ENCODE data around the gene PNMT.

The PNMT gene, protein sequence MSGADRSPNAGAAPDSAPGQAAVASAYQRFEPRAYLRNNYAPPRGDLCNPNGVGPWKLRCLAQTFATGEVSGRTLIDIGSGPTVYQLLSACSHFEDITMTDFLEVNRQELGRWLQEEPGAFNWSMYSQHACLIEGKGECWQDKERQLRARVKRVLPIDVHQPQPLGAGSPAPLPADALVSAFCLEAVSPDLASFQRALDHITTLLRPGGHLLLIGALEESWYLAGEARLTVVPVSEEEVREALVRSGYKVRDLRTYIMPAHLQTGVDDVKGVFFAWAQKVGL

DNA sequence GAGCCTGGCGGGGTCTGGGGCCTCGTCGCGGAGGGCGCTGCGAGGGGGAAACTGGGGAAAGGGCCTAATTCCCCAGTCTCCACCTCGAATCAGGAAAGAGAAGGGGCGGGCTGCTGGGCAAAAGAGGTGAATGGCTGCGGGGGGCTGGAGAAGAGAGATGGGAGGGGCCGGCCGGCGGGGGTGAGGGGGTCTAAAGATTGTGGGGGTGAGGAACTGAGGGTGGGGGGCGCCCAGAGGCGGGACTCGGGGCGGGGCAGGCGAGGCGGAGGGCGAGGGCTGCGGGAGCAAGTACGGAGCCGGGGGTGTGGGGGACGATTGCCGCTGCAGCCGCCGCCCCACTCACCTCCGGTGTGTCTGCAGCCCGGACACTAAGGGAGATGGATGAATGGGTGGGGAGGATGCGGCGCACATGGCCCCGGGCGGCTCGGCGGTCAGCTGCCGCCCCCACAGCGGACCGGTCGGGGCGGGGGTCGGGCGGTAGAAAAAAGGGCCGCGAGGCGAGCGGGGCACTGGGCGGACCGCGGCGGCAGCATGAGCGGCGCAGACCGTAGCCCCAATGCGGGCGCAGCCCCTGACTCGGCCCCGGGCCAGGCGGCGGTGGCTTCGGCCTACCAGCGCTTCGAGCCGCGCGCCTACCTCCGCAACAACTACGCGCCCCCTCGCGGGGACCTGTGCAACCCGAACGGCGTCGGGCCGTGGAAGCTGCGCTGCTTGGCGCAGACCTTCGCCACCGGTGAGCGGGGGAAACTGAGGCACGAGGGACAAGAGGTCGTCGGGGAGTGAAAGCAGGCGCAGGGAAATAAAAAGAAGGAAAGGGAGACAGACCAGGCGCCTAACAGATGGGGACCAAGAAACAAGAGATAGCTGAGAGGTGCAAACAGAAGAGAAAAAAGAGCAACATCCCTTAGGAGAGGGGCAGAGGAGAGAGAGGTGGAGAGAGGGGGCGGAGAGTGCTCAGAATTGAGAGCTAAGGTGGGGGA, at the start of gene PNMT:
Gene PNMT (plus strand): TSS at position 509 of the 980 bp plus-strand sequence. CDS start 23 bp downstream, at position 532.
- peak; percentile 61 to 75 for DNase-seq

DNA sequence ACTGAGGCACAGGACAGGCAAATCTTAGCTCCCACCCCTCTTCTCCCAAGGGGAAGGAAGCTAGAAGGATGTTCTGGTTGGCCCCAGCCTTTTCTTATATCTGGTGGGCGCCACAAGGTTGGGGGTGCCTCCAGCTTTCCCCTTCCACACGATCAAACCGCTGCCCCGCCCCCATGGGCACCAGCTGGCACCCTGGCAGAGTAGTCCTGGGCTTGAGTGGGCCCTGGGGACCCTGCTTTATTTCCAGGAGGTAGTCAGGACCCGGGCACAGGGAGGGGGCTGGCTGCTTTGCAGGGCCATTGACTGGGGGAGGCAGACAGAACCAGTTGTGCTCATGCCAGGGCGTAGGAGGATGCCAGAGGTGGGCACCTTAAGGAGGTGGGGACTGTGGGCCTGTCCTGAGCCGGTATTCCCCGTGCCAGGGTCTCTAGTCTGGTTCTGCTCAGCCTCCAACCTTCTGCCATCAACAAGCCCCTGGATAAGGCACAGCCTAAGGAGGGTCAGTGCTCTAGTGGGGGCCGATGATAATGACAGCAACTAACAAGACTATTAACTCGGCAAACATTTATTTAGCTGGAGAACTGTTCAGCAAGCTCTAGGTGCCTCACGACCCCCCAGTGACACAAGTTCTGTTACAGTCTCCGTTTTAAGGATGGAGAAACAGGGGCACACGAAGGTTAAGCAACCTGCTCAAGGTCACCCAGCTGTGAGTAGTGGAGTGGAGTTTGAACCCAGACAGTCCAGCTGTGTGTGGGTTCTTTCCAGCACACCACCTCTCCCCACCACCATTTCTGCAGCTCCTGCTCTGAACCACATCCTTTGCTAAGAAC, 49.1 kb upstream of the PNMT start:
- DNase-seq, result no peak

DNA sequence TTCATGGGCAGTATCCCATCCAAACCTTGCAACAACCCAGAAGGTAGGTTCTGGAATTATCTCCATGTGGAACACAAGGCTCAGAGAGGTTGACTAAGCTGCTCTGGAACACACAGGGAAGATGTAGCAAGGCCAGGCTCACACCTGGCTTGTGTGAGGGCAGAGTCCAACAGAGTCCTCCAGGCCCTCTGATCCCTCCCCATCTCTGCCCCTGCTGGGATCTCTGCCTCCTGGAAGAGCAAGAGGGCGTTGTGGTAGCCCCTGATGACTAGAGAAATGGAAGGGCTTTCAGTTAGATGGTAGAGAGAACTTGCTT, 48.5 kb upstream of the PNMT start:
- DNase-seq, result no peak

DNA sequence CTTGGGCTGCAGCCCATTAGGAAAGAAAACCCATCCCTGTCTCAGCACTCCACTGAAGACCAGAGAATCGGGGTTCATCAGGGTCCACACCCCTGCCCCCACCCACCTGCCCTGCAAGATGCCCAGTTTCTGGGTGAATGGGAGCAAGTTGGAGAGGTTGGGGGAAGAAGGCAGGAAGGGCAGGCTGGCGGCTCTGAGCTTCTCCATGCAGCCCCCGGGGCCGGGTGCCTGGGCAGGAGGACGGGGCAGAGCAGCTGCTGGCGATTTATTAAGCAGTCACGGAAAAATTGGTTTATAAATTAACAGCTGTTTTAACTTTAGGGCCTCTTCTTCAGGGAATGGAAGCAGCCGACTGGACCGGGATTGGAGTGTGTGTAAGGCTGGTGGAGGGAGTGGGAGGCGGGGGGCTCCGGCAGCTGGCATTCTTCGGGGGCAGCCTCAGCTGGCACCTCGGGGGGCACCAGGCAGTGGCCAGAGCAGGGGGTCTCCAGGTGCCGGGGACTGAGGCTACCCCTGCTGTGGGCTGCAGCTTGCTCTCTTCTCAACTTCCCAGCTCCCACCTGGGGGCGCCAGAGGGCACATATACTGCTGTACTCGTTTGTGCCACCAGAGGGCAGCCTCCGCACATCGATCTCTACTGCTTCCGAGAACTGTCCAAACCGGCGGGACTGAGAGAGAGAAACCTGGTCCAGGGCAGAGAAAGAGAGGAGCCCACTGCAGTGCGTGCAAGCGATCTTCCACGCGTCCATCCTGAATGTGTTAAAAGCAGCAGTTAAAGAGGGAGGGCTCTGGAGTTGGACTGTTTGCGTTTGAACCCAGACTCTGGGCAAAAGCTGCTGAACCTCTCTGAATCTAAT, 46.5 kb upstream of the PNMT start:
- peak; percentile 59 to 76 for DNase-seq

DNA sequence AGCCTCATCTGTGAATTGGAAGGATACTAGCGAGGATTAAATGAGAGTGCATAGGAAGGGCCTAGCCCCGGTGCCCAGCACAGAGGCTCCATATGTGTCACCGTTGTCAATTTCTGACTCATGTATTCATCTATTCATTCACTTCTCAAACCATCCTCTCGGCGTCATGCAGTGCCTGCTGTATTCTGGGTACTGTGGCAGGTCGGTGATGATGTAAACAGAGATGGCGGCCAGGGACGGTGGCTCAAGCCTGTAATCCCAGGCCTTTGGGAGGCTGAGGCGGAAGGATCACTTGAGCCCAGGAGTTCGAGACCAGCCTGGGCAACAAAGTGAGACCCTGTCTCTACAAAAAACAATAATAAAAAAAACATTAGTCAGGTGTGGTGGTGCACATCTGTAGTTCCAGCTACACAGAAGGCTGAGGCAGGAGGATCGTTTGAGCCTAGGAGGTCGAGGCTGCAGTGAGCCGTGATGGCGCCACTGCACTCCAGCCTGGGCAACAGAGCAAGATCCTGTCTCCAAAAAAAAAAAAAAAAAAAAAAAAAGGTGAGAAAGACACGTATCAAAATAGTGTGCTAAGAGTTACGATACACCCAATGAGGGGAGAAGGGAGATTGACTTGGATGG, 45.8 kb upstream of the PNMT start:
- peak in 1 of 2 experiments; percentile 31 for DNase-seq

DNA sequence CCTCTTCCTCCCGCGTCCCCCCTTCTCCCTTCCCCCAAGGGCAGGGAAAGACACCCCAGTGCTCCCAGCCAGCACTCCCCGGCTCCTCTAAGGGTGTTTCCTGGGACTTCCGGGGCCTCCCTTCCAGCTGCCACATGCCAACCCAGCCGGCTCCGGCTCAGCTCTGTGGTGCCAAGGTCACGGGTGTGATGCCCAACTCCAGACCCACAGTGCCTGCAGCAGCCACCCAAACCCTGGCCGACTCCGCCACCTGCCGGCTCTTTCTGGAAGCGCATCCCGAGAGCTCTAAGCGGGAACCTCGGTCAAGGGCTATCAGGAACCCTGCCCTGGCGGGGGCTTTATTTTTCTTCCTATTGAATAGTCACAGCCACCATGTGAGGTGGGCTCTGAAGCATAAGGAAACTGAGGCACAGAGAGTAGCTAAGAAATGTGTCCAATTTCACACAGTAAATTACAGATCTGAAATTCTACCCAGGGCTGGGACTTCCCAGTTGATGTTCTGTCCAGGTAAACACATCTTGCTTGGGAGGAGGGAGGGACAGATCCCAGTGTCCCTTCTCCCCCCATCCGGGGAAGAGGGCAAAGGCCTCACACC, 44.8 kb upstream of the PNMT start:
- peak; percentile 45 to 64 for DNase-seq

DNA sequence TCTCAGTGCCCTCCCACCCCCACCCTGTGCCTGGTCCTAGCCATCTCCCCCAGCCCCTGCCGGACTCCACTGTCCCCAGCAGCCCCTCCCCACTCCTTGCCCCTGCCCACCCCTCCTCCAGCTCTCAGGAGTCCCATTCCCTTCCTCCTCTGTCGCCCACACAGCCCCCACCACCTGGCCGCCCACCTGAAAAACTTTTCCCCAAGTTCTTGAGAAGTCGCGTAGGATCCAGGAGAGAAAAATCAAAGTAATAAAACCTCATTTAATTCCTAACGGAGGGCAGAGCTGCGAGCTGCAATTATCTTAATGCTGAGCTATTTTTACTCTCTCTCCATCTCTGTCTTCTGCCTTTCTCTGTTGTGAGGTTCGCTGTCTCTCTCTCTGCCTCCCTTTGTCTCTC, 43.9 kb upstream of the PNMT start:
- no peak for DNase-seq

DNA sequence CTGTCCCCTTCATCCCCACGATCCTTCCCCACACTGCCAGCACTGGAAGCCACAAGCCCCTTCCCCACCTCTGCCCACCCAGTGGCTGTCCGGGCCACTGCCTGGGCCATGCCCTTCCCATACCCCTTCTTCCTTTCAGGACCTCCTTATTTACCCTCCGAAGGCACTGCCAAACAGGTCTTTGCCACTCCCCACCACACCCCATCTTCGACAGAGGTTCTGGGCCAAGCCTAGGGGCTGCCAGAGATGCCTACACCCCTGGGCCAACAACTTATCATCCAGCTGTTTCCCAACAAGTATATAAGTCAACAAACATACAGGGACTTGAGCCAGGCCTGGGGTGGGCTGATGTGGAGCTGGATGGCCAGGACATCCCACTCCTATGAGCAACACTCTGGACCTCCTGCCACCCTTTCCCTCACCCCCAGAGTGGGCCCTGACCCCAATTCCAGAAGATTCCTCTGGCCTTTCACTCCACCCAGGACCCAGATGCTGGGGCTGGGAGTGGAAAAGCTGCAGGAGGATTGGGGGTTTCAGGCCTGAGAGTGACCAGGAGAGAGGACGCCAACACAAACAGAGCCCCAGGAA, 43.0 kb upstream of the PNMT start:
- no peak for DNase-seq

DNA sequence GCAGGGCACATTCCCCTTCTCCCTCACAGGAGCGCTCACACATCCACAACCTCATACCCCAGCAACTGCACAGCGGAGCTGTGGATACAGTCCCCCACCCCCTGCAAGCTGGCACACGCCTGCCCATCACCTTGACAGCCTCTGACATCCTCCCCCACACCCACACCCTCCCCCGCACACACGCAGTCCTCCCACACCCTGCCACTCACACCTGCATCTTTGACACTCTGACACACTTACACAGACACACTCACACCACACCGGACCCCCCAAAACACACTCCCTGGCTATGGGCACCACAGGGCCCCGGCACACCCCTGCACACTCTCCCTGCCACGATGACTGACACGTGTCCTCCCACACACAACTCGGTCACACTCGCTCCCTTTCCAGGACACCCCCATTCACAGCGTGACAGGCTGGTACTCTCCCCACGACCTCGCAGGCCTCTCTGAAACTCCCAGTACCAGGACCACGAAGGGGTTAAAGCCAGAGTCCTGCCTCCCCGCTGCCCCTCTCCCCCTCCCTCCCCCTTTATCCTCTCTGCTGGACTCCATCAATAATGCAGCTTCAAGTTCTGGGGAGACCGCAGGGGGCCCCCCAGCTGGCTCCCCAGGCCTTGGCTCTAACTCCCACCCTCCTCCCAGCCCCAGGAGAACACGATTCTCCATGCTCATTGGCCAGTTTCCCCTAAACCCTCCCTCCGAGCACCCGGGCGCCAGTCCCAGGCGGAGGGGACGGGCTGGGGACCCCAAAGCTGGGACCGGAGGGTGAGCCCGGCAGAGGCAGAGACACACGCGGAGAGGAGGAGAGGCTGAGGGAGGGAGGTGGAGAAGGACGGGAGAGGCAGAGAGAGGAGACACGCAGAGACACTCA, 41.8 kb upstream of the PNMT start, which contains the start of gene PPP1R1B:
Gene PPP1R1B (plus strand): TSS at position 782 of the 876 bp plus-strand sequence. CDS start 441 bp downstream, outside the sequence.
- DNase-seq, result no peak

DNA sequence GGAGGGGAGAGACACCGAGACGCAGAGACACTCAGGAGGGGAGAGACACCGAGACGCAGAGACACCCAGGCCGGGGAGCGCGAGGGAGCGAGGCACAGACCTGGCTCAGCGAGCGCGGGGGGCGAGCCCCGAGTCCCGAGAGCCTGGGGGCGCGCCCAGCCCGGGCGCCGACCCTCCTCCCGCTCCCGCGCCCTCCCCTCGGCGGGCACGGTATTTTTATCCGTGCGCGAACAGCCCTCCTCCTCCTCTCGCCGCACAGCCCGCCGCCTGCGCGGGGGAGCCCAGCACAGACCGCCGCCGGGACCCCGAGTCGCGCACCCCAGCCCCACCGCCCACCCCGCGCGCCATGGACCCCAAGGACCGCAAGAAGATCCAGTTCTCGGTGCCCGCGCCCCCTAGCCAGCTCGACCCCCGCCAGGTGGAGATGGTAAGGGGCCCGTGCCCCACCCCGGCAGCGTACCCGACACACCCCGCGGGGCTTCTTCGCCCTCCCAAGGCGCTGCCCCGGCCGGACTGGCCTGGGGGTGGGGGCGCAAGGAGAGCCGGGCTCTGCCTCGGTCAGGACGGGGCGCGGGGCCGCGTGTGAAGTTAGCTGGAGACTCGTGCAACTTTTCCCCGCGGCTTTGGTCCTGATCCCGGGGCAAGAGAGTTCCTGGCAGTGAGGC, 41.1 kb upstream of the PNMT start:
- DNase-seq, result no peak

DNA sequence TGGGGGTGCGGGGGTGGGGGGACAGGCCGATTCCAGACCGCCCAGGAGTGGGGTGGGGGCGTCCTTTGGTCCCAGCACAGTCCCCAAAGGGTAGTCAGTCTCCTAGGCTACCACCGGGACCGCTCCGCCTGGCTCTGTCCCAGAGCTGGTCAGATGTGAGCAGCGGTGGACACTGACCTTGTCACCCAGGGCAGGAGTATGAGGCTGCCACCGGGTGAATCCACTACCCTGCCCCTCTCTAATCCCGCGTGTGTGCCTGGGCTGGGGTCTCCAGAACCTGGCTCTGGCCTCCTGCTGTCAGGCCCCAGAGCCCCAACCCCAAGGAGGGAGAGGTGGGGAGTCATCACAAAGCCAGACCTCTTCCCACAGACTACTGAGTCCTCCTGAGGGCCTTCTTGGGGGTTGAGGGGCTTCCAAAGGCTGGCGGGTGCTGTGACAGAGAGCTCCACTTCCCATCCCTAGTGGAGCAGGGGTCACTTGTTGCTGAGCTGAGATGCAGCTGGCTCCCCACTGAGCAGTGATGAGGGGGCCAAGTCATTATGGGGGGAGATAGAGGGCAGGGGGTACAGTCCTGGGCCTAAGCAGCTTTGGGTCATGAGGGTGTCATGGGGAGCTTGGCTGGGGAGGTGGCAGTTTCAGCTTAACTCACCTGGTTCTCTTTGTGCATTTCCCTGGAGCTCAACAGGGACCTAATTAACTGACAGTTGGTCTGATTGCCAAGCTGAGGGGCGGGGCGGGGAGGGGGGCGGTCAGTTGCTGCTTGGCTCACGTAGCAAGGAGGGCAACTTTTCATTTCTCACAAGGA, 40.3 kb upstream of the PNMT start:
- no peak for DNase-seq

DNA sequence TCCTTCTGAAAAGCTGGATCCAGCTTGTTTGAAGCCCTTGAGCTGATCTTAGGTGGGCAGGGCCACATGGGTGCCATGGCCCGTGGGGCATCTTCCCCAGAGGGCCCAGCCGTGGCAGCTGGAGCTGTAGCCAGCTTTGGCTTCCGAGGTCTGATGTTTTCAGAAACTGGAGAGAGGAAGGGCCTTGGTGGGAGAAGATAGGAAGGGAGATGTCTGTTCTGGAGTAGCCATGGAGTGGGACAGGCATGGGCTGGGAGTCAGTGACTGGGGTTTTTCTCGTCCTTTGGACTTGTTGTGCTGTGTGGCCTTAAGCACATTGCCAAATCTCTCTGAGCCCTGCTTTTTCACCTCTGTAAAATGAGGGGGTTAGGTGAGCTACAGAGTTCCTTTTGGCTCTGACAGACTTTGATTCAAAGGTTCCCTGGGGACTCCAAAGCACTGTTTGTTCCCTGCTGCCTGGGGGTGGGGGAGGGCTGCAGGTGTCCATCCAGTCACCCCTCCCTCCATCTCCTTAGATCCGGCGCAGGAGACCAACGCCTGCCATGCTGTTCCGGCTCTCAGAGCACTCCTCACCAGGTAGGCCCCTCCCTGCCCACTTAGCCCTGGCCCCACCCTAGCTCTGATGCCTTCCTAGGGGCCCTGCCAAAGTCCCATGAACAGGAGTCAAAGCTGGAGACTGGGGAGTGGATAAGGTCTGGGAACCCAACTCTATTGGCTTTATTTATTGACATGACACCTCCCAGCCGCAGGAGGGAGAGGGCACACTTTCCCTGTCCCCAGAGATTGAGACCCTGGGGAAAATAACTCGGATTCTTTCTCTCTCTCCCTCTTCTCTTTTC, 39.4 kb upstream of the PNMT start:
- DNase-seq, result no peak

DNA sequence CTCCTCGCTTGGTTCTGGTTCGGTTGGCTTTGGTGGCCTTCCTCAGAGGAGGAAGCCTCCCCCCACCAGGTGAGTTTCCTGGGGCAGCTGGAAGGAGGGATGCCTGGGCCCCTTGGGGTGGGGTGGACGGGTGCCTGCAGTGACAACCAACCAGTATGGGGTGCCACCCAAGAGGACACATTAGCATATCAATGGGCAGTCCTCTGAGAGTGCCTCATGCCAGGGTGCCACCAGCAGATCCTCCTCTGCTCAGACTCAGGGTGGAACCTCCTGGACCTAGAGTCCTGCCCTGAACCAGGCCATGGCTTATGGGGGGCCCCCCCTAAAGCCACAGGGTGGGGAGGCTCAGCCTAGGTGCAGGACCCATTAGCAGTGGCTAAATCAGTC, 38.8 kb upstream of the PNMT start:
- no peak for DNase-seq

DNA sequence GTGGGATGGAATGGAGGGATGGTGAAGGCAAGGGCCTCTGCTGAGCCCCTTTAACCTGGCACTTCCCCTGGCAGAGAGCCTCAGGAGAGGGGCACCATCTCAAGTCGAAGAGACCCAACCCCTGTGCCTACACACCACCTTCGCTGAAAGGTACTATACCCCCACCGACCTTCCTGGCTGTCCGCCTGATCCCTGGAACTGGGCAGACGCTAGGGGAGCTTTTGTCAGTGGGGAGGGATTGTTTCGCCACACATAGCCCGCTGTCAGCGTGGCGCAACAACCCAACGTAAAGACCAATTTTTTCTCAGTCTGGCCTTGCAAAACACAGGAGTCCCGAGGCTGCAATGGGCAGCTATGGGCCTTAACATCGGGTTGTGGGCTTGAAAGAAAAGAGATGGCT, 38.4 kb upstream of the PNMT start:
- DNase-seq, result no peak

DNA sequence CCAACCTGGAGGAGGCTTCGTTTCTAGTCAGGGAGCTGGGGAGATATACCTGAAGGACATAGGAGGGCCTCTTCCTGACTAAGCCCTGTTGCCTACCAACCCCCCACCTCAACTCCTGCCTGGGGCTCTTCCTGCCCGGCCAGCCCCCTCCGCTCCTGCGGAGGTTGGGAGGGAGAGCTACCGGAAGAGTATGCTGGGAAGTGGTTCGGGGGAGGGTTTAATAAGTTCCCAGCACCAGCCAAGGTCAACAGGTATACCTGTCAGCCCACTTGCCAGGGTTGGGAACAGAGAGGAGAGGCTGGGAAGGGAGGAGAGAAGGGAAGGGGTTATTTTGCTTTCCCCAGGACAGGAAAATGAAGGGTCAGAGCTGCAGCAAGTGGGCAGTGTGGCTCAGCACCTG, 36.9 kb upstream of the PNMT start:
- no peak for DNase-seq

DNA sequence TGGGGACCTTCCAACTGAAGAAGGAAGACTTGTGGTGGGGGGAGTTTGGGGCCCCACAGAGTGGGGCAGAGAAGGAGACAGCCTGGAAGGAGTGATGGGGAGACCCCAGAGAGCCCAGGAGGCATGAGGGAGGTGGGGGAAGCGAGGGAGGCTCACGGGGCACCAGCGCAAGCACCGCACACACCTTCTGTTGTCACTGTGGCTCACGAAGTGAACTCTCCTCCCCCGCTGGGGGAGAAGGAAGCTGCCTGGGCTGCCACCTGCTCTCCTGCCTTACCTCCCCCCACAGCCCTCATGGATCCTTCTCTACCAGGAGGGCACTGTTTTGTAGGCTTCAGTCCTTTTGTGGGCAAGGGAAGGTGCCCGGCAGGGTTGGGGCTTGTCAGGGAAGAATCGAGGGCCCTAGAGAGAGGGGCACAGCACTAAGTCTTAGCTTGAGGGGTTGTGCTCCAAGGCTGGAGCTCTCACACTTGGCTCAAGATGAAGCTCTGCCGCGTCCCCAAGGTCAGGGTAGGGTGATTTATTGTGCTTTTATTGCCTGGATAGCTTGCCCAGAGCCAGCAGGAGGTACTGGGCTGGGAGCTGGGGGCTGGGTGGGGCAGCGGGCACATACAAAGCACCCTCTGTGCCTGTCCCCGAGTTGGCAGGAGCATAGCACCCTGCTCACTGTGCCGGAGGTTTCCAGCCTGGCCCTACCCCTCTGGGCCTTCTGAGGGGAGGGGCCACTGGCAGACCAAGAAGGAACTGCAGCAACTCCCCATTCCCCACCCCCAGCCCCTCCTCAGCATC, 35.9 kb upstream of the PNMT start:
- no peak for DNase-seq

All from NCI-H1930 (cell line).